ENCODE measurements around the gene ECE2.

The ECE2 gene

DNA sequence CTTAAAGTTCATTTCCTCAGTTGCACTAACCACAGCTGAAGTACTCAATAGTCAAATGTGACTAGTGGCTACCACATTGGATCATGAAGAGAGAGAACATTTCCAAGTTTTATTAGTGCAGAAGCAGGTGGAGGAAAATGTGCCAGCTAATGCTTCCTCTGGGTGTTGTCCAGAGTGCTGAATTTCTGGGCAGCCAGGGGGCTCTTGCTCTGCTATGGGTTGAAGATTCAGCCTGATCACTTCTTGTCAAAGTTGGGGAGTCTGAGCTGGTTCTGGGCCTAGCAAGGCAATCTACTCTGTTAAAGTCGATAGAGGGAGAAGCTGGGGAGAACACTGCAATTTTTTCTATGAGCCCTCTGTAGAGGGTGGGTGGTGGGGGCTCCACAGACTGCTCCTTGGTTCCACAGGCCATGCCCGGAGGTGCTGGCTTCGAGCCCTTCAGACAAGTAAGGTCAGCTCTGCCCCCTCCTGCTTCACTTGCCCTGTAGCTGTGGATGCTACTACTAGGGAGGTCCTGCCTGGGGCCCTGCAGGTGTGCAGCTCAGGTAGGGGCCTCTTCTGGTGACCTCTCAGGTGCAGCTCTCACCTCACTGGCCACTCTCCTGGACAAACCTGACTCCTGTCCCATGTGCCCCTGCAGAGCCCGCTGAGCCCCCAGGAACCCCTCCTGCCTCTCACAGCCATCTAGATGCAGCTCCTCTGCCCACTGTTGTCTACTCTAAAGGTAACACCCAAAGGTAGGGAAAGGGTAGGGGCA lies 35.3 kb upstream of the ECE2 start:
- no peak for DNase-seq (ENCODE audit: low spot score)

DNA sequence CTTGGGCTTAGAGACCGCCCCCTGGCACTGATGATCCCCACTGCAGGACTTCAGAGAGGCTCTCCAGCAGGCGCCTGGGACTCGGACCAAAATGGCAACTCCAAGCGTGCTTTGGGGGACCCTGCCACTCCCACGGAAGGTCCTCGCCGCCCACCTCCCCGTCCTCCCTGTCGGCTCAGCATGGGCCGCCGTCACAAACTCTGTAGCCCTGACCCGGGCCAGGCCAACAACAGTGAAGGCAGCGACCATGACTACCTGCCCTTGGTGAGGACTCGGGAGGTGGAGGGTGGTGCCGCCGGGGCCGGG lies 34.7 kb upstream of the ECE2 start:
- no peak for DNase-seq (ENCODE audit: low spot score)

DNA sequence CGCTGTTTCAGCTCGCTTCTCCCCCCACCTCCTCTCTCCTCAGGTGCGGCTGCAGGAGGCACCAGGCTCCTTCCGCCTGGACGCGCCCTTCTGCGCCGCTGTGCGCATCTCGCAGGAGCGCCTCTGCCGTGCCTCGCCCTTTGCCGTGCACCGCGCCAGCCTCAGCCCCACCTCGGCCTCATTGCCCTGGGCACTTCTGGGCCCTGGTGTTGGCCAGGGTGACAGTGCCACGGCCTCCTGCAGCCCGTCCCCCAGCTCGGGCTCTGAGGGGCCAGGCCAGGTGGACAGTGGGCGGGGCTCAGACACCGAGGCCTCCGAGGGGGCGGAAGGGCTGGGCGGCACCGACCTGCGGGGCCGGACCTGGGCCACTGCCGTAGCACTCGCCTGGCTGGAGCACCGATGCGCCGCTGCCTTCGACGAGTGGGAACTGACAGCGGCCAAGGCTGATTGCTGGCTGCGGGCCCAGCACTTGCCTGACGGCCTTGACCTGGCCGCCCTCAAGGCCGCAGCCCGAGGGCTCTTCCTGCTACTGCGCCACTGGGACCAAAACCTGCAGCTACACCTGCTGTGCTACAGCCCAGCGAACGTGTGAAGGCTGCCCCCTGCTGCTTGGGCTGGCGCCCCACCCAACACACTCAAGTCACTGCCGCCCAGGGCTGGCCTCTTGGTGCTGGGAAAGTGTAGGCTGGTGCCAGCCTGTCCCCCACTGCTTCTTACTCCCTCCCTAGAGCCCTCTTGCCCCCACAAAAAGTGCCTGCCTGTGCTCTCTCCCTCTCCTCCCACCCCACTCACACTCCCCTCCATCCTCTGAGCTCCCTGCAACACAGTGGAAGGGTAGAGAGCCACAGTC lies 34.1 kb upstream of the ECE2 start:
- no peak for DNase-seq (ENCODE audit: low spot score)

DNA sequence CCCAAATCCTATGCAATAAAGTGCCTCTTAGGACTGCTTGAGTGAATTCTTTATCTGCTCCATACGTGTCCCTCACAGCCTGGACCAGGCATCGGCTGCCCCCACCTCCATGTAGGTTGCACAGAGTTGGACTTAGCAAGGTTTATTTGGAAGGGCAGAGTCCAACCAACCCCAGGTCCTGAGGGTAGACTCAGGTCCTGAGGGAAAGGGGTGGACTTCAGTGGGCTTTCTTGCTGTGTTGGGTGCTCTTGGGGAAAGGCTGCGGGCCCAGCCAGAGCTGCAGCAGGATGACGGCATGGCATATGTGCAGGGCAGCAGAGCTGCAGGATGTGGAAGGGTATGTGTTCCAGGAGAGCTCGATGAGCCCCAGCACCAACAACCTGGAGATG lies 33.5 kb upstream of the ECE2 start:
- DNase-seq (ENCODE audit: low spot score): no peak

DNA sequence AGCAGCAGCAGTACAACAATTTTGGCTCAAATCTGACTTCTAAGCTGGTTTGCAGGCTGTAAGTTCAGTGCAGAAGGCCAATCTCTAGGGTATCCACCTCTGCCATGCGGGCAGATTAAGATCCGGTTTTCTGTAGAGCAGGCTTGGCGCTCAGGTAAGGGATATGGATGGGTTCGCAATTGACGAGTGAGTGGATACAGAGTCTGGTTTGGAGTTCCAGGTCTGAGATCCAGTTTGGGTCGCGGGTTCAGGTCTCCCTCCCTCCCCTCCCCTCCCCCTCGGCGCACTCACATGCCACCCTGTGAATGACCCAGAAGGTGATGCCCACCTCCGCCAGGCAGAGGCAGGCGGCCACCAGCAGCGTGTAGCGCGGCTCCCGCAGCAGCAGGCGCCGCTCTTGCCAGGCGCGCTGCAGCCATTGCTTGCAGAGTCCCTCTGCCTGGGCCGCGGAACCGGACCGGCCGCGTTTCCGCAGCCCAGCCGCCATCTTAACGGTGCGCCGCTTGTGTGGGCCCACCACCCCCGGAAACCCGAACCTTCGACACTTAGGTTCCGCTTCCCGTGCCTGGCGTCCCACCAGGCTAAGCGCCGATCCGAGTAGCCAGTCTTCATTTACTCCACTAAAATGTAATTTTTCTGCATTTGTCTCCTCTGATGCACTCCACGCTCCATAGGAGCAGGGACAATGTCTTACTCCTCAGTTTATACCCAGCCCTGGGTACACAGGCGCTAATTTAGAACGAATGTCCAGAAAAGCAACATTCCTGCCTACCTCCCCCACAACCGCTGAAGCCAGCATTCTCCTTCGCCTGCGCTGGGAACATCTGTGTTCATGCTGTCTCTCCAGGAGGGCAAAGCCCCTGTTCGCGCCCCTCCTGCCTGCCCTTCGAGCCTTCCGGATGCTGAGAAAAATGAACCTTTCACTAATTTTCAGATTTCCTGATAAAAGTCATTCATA lies 27.1 kb upstream of the ECE2 start, which contains the start of gene ALG3:
Gene ALG3, minus strand, starts transcription at position 509 of the 958 bp plus-strand sequence. Its CDS starts 22 bp downstream, at position 487.
- peak; percentile 90 for DNase-seq (ENCODE audit: low spot score)

- peak; percentile 97 for DNase-seq (ENCODE audit: low spot score)
Observed at GRCh38 chr3:184249412-184250166, 26.2 kb upstream of the ECE2 start, which contains the start of gene EEF1AKMT4. EEF1AKMT4 (plus strand) TSS chr3:184249672; CDS start chr3:184249695, 23 bp downstream.

DNA sequence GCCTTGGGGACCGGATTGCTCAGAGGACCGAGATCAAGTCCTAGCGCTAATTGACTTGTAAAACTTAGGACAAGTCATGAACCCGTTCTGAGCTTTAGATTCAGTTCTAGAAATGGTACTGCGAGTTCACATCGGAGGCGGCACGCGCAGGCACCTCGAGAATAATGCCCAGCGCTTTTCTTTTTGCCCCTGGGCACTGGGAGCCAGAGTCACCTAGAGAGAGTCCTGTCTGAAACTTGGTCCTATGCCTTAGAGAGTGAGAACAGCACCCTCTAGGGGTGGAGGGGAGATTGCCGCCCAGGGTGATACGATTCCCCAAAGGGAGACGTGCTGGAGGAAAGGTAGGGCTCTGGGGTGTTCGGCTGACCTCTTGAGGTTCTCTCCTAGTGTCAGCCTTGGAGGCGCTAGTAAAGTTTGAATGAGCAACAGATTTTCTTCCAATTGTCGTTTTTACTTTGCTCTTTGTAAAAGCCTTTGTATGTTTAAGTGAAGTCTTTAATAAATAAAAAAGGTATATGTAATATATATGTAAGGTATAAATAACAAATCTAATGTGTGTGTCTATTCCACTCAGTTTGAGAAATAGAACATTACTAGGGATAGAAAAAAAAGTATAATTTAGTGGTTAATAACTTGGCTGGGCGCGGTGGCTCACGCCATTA lies 25.5 kb upstream of the ECE2 start:
- peak; percentile 87 for DNase-seq (ENCODE audit: low spot score)

GRCh38 chr3:184255291-184256039 lies 20.4 kb upstream of the ECE2 start:
- DNase-seq (ENCODE audit: low spot score): no peak

- DNase-seq (ENCODE audit: low spot score): no peak
Observed at GRCh38 chr3:184257083-184257915, 18.5 kb upstream of the ECE2 start.

- DNase-seq (ENCODE audit: low spot score): no peak
Observed at GRCh38 chr3:184258926-184259325, 16.9 kb upstream of the ECE2 start.

DNA sequence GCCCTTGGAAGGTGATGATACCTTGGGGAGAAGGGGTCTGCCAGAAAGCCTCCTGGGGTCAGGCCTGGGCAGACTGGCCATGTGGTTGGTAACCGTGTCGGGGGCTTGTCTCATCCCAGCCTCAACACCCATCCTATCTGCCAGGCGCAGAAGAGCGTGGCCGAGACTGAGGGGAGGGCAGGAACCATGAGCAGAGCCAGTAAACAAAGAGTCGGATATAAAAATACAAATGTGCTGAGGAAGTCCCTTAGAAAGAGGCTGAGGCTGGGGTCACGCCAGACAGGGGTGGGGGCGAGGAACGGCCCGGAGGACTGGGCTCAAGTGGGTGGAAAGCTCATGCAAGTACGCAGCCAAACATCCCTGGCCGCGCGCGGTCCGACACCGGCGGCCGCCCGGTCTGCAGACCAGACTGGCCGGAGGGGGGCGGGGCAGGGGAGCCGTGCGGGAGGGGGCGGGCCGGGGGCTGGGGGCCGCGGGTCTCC lies 16.4 kb upstream of the ECE2 start:
- no peak for DNase-seq (ENCODE audit: low spot score)

DNA sequence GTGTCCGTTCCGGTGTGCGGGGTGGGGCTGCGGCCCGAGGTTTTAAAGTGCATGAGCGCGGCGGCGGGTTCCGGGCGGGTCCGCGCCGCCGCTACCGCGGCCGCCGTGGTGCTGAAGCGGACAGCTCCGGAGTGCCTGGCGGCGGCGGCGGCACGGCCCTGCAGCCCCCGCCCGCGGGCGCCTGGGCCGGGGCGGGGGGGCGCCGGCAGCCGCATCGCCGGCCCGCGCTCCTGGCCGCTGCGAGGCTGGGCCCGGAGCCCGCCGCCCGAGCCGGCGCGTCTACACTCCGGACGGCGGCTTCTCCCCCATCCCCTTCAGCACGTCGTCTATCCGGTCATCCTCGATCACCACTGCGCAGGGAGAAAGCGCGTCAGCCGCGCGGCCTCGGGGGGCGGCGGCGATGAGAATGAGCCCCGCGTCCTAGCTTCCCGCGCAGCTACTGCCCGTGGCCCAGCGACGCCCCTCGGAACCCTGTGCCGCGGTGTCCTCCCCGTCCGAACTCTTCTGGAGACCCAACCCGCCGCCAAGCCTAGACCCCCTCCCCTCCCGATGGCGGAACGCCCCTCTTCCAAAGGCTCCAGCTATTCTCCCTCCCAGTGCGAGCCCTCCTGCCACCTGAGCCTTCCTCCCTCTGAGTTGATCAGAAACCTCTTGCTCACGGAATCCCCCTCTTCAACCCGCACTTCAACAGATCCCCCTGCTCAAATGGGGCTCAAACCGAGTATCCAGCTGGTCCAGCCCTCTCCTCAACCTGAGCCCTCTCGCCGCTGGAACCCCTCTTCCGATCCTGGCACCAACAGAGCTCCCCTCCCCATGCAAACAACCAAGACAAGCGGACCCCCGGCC lies 15.7 kb upstream of the ECE2 start:
- DNase-seq (ENCODE audit: low spot score): peak; percentile 76

DNA sequence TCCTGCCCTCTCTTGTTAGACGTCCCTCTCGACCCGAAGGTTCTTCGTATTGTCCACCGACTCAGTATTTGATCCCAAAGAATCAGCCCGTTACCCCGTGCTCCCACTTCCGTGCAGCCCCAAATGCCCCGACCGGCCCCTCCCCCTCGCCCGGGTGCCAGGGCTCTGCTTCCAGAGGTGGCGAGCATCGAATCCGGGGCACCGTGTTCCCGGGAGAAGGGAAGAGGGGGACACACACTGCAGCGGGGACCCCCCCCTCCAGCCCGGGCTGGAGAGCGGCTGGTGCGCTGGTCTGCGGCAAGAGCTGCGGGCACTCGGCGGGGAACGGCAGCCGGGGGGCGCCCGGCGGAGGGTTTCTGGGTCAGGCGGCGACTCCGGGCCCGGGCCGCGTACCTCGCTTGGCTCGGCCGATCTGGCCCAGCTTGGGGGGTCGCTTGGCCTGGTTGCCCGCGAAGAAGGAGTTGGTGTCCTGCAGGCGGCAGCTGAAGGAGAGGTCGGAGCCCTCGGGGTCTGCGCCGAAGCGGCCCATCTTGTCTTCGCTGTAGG lies 15.0 kb upstream of the ECE2 start:
- peak; percentile 81 for DNase-seq (ENCODE audit: low spot score)

DNA sequence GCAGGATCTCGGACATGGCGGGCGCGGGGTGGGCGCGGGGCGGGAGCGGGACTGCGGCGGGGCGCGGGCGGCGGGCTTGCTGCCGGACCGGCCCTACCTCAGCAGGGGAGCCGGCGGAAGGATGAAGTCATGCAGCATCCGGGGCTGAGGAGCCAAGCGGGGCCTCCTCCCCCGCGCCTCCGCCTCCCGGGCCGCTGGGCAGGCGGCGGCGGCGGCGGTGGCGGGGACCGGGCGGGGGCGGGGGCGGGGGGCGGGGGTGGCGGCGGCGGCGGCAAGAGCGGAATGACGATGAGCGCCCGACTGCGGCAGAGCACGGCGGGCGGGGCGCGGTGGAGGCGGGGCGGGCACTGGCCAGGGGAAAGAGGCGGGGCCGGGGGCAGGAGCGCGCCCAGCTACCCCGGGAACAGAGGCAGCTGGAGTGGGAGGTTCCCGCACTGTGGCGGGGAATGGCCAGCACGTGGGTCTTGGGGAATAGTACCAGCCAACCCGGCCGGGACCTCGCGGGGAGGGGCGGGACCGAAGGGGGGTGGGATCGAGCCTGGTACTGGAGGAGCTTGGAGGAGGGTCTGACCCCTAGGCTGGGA lies 14.5 kb upstream of the ECE2 start, which contains the start of gene CAMK2N2:
Gene CAMK2N2, minus strand, starts transcription at position 284 of the 584 bp plus-strand sequence. Its CDS starts 268 bp downstream, at position 16.
- peak; percentile 89 for DNase-seq (ENCODE audit: low spot score)

GRCh38 chr3:184261854-184262763 lies 13.7 kb upstream of the ECE2 start:
- DNase-seq (ENCODE audit: low spot score): no peak

- DNase-seq (ENCODE audit: low spot score): no peak
Observed at GRCh38 chr3:184262764-184263179, 13.1 kb upstream of the ECE2 start.

All from ecto neural progenitor cell (in vitro differentiated cells).